Bone marrow (tissue), 2 donors: ENCODE measurements around the gene HMCN1.
"Not testable (repeated sequence)": the region's sequence is repeated elsewhere in the genome, so short reads cannot be mapped to it uniquely, and the experiment has no call there.

Experiments used
- DNase-seq, 2 donors: peaks; one replicate each; lab custom pipeline; 2025; lab: John Stamatoyannopoulos, UW

The HMCN1 gene

DNA sequence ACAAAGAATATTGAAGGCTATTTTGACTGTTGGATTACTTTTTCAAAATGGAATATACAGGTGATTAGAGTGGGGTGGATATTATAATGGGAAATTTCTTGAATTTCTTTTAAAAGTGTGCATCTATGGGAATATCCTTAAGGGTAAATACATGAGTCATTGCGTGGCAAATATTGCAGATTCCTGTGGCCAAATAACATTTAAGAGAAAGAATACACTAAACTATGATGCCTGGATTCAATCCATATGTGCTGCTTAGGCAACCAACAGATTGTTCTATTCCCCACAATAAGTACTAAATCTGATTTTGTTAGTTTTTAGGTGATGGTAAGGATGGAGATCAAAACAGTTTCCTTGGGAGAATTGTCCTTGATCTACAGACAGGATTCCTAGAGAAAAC, 119.5 kb downstream of the HMCN1 start:
- no peak for DNase-seq

DNA sequence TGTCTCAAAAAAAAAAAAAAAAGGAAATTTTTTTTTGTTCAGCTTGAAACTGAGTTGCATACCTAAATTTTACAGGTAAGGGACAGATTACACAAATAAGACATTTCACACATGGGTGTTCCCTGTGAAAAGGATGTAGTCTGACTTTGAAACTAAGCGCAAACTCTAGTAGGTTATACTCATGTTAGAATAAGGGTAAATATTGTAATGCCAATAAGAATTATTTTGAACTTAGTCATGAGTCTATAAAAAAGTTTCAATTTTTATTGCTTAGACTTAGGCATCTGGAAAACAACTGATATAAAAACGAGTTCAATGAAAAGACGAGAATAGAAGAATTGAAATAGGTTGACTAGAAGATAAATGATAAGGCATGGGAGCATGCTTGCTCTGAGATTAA, 122.3 kb downstream of the HMCN1 start:
- DNase-seq, result no peak

DNA sequence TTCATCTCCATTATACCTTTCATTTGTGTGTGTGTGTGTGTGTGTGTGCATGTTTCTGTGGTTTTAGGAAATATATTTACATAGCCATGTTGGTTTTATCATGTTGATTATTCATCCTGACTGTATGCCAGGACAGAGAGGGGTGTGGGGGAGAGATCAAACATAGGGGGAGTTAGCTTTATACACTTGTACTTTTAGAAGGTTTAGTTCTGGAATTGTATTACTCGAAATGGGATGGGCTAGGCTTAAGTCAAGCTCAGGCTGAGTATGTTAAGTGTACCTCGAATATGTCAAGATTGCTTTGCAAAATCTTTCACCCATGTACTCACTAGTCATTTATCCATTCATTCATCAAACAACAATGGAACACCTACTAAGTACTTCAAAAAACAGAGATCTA, 123.3 kb downstream of the HMCN1 start:
- no peak for DNase-seq

DNA sequence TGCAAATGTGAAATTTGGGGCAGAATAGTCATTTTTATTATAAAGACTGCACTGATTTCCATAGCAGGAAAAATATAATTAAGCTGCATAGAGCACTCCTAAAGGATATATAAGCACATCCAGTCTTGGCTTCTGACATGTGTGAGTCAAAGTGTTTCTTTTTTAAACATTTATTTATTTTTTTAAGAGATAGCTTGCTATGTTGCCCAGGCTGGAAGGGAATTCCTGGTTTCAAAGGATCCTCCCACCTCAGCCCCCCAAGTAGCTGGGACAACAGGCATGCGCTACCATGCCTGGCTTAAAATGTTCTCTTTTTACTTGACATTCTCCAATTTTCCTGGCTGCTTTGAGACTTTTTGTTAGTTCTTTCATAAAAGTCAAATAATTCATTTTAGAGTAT, 126.1 kb downstream of the HMCN1 start:
- DNase-seq, result no peak

DNA sequence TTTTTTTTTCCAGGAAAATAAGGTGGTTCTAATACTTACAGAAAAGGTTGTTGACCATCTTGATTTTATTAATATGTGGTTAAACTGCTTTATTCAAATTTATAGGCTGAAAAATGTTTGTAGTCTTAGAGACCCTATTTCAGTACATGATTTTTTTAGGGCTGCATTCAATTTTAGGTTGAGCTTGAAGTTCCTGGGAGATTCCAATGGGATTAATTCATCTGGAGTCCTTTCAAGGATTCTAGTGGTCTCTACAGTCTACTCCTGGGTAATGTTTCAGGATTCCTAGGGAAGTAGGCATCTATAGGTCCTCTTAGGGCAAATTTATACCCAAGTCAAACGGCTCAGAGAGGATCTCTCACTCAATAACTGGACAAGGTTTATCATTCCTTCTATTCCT, 126.7 kb downstream of the HMCN1 start:
- DNase-seq, result no peak

DNA sequence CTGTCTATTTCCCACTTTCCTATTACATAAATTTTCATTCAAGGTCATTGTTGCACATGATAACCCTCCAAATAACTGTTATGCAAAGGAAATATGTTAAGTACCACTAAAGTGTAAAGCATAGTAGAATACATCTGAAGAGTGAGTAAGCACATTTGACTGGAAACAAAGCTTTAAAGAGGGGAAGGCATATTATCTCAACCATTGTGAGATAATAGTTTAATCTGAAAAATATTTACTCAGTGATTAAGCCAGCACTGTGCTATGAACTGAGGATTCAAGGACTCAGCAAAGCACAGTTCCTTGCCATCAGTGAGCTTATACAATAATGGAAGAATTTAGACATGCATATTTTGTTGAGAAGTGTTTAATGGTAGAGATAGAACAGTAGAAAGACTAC, 127.4 kb downstream of the HMCN1 start:
- no peak for DNase-seq

DNA sequence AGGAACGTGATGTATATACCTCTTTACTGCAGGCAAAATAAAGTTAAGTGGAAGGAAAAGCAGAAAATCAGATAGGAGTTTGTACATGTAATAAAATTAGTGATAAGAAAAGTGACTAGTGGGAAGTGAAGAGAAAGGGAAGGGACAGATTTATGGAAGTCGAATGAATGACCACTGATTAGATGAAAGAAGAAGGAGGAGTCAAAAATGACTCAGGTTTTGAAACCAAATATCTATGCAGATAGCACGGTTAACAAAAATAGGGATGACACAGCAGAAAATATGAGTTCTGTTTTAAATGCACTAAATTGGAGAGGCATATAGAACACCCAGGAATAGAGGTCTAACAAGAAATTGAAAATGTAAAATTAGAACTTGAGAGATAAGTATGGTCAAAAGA, 128.0 kb downstream of the HMCN1 start:
- no peak for DNase-seq

DNA sequence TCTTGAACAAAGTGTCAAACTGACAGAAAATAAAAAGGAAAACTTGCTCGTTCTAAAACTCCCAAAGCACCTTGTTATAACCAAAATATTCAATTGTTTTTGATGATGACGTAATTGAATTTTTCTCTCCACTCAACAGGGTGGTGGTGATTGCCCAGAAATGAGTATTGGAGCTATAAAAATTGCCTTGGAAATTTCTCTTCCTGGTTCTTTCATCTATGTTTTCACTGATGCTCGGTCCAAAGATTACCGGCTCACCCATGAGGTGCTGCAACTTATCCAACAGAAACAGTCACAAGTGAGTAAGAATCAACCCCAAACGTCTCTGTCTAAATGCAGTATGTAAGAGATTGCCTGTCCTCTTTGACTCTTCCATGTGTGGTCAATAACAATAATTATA, 130.1 kb downstream of the HMCN1 start:
- no peak for DNase-seq

DNA sequence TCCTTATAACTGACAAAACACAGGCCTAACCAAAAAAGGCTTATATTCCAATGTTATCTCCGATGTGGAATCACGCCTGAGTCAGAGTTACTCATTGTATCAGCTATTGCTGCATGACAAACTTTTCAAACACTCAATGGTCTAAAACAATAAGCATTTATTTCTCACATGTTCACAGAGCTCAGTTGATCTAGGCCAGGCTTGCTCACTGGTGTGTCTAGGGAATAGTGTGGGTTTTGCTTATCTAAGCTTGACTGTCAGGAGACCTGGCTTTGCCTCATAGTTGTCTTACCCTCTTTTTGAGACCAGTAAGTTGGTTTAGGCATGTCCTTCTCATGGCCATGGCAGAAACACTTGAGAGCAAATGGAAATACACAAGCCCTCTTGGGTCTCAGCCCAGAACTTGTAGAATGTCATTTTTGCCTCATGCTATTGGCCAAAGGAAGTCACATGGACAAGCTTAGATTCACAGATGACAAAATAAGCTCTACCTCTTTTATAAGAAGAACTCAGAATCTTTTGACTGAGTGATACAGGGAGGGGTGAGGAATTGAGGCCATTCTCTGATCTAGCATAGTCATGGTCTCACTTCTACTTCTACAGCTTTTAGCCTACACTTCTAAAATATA, 130.8 kb downstream of the HMCN1 start:
- no peak for DNase-seq

DNA sequence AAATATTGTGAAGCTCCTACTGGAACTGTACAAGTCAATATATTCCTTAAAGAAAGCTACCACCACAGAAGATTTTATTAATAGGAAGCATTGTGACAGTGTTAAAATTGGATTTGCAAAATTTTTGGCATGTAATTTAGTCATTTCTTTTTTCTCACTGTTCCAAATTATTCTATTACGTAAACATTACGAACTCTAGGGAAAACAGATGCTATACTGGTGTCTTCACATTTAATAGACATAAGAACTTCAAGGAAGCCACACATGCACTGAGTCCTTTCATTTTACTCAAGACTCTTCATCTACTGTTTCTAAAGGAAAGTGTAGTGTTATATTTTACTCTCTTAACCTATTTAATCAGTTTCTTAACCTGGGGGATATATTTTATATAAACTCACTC, 135.4 kb downstream of the HMCN1 start:
- no peak for DNase-seq

DNA sequence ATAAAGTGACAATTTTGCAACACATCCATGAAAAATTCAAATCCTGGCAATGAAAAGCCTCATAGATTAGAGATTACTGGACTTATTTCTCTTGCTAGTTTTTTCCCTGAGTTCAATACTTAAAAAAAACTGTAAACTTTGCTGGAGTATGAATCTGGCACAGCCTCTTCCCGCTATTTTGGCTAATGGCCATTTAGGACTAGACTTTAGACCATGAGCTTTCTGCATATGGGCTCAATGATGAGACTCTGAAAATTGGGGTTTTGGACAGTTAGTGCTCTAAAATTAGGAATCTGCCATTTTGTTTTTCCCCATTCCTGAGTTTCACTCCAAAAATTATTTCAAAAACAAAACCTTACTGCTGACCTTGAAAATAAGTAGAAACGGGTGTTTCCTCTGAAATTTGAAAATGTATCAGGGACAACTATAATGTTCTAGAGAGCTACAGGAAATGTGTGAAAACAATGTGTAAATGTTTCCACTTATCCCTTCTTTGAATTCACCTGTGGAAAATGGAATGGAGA, 137.5 kb downstream of the HMCN1 start:
- no peak for DNase-seq

DNA sequence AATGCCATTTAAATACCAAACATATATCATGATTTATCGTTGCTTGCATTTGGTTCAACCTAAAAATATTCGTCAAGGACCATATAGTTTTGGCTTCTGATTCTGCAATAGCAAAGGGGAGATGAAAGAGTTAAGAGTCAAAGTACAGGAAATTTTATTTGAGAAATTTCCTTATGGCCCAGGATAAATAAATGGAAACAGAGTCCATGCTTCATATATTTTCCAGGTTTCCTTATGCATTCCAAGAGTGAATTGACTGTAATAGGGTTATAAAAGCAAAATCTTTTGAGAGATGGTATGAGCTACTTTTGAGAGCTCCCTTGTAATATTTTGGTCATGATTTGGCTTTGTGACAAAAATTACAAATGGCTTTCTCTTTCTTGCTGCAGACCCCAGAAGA, 140.1 kb downstream of the HMCN1 start:
- no peak for DNase-seq

DNA sequence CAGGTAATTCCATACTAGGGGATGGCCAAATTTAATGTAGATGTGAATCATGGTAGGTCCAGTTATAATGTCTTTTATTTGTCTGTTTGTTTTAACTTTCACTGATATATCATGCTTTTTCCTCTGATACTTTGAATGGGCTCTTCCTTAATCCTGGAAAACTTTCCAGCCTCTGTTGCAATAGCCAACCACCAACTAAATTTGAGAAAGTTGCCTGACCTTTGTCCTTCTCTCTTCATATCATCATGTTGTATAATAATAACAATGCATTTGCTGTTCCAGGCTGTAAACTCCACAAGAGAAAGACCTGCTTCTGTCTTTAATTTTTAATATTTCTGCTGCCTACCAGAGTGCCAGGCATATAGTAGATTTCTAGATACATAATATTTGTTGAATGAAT, 146.1 kb downstream of the HMCN1 start:
- DNase-seq, result no peak

DNA sequence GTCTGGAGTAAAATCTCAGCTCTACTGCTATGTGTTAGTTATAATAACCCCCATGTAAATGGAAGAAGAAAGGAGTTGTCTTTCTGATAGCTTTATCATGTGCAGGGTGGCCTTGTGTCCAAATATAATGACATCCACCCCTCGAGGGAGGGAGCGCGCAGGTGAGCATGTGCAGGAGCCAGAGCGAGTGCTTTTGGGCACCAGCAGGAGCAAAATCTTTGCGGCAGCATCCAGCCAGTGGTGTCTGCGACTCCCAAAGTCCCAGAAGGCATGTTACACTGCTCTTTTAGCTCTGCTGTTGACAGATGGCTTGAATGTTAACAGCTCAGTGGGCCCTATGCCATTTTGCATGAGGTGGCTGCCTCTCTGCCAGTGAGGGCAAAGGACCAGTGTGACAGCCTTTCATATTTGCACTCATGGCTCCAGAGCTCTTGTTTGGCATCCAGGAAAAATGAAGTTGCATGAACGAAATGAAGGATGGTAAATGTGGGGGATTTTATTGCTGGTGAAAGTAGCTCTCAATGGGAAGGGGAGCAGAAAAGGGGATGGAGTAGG, 146.7 kb downstream of the HMCN1 start:
- DNase-seq, result no peak

DNA sequence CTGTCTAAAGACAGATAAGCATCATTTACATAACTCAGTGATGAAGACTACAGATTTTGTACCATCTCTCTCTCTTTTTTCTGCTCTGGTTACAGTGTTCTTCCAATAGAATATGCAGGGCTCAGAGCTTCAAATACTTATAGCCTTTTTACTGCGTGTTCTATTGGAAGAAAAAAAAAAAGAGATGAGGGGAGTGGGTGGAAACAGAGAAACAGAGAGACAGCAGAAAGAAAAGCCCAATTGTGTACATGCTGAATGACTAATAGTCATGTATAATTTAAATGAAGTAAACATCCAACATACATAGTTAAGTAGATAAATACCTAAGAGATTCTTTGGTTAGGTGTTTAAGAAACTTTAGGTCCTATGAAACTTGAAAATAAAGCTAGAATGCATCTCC, 151.9 kb downstream of the HMCN1 start:
- DNase-seq, result no peak

DNA sequence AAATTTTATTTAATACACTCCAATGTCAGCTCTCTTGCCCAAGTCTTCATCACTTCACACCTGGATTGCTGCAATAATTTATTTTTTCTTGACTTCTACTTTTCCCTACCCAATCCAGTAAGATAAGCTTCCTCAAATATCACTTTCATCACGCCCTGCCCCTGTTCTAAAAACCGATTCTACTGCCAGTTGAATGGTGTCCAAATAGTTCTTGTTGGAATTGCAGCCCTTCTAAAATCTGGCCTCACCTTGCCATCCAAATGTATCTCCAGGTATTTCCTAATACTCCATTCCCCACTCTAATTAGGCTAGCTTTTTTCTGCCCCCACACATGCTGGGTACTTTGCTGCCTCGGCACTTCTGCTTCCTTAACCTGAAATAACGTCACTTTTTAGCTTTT, 152.5 kb downstream of the HMCN1 start:
- DNase-seq, result no peak

DNA sequence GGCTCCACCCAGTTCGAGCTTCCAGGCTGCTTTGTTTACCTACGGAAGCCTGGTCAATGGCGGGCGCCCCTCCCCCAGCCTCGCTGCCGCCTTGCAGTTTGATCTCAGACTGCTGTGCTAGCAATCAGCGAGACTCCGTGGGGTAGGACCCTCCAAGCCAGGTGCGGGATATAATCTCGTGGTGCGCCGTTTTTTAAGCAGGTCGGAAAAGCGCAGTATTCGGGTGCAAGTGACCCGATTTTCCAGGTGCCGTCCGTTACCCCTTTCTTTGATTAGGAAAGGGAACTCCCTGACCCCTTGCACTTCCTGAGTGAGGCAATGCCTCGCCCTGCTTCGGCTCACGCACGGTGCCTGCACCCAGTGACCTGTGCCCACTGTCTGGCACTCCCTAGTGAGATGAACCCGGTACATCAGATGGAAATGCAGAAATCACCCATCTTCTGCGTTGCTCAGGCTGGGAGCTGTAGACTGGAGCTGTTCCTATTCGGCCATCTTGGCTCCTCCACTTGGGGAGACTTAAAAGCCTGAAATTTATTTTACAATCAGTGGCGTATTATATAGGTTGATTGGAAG, 158.7 kb downstream of the HMCN1 start:
- DNase-seq, result not testable (repeated sequence)

DNA sequence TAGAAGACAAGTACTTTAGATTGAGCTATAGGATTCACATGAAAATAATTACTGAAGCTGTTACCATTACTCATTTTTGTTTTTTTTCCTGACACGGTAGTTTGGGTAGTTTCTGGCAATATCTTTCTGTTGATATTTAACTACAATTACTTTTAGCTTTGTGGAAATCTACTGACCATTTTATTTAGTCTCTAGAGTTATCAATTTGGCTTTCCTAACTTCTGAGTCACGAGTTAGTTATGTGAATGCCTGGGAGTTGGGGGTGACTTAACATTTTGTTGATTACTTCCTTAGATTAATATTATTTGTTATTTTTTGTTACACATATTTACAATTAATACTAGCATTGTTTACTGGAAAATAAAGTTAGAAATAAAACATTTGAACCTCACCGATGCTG, 160.6 kb downstream of the HMCN1 start:
- no peak for DNase-seq

DNA sequence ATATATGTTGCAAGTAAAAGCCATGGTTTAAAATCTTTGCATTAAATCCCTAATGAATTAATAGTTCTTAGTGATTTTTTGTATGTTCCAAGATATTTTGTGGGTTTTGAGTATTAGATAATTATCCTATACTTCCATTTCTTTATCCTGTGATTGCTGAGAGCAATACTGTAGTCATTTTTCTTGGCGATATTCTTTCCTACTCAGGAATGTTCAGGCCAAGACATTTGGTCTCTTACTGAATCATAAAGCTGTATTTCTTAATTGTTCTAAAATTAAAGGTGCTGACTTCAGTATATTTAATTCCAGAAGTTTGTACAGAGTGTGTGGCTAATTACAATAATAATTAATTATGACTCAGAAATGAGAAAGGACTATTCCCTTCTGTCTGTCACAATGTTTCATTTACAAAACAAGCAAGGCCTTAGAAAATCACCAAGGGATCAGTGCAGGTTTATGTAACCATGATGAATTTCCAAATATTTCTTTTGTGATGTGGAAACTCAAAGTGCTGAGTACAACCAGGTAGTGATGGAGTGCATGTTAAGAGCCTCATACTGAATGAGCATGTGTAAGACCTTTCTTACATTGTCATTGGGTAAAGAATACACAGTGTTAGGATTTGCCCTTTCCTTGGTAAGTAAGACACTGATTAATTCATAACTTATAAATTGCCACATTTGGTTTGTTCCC, 161.2 kb downstream of the HMCN1 start:
- no peak for DNase-seq

DNA sequence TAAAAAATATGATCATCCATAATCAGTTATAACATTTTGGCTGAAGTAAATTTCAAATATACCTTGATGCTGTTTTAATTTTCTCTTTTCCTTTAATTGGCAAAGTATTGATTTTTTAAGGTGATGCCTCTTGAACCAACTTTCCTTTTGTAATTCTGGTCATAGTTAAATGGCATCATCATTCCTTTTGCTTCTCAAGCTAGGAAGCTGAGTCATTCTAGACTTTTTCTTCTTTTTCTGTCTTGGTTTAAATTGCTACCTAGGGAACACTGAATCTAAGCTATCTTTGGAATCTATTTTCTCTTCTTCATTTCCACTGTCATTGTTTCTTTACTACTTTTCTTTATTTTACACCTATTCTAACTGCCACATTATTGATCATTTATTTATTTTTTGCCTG, 162.7 kb downstream of the HMCN1 start:
- no peak for DNase-seq

DNA sequence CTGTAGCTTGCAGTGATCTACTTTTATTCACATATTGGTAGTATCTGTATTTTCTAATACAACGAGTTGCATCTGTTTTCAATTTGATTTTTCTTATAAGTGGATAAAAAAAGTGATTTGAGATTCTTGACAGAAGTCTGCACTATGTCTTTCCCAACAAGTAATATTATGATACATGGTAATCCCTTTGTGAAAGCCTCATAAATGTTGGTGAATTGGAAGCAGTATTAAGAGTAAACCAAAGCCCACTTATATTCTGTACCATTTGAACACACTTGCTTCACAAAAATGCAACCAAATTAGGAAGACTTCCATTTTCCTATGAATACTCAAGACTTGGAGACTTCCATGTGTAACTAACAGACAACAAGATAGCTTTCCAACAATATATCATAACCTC, 172.0 kb downstream of the HMCN1 start:
- DNase-seq, result no peak

DNA sequence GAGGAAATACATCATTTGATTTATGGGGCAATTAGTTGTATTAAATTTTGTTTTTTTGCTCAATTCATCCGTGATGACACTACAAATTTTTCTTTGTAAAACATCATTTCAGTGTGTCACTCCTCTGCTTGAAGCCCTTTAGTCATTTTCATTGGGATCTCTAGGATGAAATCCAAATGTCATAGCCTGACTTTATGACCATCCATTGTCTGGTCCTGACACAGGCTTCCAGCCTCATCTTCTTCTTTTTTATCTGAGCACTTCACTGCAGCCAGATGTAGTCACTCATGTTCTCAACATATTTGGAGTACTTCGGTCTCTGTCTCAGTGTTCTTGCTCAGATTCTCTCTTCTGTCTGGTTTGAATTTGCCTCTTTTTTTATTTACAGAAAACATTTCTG, 173.1 kb downstream of the HMCN1 start:
- DNase-seq, result no peak

DNA sequence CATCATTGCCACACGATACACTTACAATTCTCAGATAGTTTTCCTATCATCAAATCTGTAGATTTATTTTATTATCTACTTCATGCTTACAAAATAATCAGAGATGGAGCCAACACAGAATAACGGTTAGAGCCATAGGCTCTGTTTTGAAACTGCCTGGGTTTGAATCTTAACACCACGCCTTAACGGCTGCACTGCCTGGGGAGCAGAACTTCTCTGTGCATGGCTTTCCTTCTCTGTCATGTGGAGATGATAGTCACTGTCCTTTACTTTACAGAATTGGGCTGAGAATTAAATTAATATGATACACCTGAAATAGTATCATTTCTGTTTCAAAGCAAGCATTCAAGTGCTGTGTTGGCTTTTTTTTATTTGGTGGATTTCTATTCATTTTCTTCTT, 177.8 kb downstream of the HMCN1 start:
- DNase-seq, result no peak
